SU-DHL-6 (cell line): ENCODE results near the gene FIZ1.

Source experiments
- EZH2phosphoT487 ChIP-seq: fragments of 200-600 bp; sonication (generic), shearing (Covaris generic); conservative IDR thresholded peaks from 2 replicates; pipeline ENCODE4 v1.6.1; 2018; ENCODE audit warnings: mild to moderate bottlenecking, antibody characterized with exemption, low read length, moderate library complexity, mixed read lengths
- TF ChIP-seq, protein P1 (sequence below): fragments of 200-600 bp; sonication (generic); IDR thresholded peaks from one replicate; pipeline ENCODE4 v1.5.1; 2017; ENCODE audit warnings: antibody characterized with exemption, mild to moderate bottlenecking, low read length, moderate library complexity; ENCODE audit not compliant: insufficient read depth, poor library complexity, severe bottlenecking

DNA sequence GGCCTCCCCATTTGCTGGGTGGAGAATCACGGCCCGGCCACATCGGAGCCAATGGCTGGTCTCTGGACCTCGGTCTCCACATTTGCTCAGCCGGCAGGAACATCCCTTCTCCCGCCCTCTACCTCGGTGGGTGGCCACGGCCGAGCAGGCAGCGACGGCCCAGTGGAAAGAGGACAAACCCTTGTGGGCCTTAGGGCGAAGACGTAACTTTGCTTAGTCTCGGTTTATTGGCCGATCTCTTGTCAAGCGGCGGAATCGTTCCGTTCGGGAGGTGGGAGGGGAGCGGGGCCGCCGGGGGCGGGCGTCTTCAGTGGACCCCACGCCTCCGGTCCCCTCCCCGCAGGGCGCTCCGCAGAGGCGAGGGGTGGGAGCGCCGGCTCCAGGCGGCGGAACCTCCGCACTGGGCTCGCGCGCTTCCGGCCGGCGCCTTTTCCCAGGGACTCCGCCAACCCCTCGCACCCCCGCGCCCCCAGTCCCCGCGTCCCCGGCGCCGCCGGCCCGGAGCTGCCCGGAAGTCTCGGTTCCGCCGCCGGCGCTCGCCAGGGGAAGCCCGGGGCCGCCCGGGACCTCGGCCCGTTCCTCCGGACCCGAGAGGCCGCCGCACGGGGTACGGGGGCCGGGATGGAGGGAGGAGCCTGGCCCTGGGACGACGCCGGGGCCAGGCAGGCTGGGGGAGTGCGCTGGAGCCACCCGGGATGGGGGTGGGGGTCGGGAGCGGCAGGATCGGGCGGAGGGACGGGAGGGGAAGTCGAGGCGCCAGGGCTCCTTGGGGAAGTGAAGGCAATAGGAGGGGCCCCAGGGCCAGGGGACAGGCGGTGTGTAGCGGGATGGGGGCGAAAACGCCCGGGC lies 41.5 kb upstream of the FIZ1 start, which contains the start of gene ZNF580:
- TF ChIP-seq, protein P1, sequence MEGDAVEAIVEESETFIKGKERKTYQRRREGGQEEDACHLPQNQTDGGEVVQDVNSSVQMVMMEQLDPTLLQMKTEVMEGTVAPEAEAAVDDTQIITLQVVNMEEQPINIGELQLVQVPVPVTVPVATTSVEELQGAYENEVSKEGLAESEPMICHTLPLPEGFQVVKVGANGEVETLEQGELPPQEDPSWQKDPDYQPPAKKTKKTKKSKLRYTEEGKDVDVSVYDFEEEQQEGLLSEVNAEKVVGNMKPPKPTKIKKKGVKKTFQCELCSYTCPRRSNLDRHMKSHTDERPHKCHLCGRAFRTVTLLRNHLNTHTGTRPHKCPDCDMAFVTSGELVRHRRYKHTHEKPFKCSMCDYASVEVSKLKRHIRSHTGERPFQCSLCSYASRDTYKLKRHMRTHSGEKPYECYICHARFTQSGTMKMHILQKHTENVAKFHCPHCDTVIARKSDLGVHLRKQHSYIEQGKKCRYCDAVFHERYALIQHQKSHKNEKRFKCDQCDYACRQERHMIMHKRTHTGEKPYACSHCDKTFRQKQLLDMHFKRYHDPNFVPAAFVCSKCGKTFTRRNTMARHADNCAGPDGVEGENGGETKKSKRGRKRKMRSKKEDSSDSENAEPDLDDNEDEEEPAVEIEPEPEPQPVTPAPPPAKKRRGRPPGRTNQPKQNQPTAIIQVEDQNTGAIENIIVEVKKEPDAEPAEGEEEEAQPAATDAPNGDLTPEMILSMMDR = no peak
- TF ChIP-seq EZH2phosphoT487 = no peak
